ENCODE measurements around the gene NOL4.
"Not testable (repeated sequence)": the region's sequence is repeated elsewhere in the genome, so short reads cannot be mapped to it uniquely, and the experiment has no call there.

NOL4 gene

GRCh38 chr18:34224423-34225217 lies at the start of gene NOL4:
Gene NOL4 (minus strand): TSS chr18:34224913. CDS start chr18:34223253, 1,660 bp downstream.
- no peak for DNase-seq (ENCODE audit: low read depth in 2 of 2, low spot score in 1 of 2)

DNA sequence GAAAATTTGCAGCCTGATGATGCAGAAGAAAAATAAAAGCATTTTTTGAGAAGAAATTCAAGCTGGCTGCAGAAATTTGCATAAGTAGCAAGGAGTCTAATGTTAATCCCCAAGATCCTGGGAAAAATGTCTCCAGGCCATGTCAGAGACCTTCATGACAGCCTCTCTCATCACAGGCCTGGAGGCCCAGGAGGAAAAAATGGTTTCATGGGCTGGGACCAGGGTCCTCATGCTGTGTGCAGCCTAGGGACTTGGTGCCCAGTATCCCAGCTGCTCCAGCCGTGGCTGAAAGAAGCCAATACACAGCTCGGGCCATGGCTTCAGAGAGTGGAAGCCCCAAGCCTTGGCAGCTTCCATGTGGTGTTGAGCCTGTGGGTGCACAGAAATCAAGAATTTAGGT lies 41.3 kb upstream of the NOL4 start:
- DNase-seq (ENCODE audit: low read depth in 2 of 2, low spot score in 1 of 2), result not testable (repeated sequence)

GRCh38 chr18:34261865-34262780 lies 37.4 kb upstream of the NOL4 start:
- no peak for DNase-seq (ENCODE audit: low read depth in 2 of 2, low spot score in 1 of 2)

DNA sequence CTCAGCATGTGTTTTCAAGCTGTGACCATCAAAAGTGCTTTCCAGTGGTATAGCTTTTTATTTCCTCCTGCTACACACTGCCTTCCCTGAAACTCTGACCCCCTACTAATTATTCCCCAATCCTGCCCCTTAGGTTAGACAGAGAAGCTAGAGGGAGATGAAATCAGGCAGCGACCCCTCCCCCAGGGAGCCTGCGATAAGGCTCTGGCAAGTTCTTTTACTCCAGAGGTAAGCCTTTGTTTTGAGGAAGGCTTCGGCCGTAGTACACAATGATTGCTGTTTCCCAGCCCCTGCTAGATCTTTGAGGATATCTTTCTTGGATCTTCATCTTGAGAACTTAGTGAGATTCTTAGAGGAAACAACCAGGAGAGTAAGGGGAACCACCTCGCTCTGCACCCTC lies 33.5 kb upstream of the NOL4 start:
- DNase-seq (ENCODE audit: low read depth in 2 of 2, low spot score in 1 of 2), result no peak

- no peak for DNase-seq (ENCODE audit: low read depth in 2 of 2, low spot score in 1 of 2)
Measured at GRCh38 chr18:34251919-34252318, 27.2 kb upstream of the NOL4 start.

- DNase-seq (ENCODE audit: low read depth in 2 of 2, low spot score in 1 of 2), result no peak
Measured at GRCh38 chr18:34248727-34249126, 24.0 kb upstream of the NOL4 start.

GRCh38 chr18:34242739-34243138 lies 18.0 kb upstream of the NOL4 start:
- DNase-seq (ENCODE audit: low read depth in 2 of 2, low spot score in 1 of 2), result no peak

DNA sequence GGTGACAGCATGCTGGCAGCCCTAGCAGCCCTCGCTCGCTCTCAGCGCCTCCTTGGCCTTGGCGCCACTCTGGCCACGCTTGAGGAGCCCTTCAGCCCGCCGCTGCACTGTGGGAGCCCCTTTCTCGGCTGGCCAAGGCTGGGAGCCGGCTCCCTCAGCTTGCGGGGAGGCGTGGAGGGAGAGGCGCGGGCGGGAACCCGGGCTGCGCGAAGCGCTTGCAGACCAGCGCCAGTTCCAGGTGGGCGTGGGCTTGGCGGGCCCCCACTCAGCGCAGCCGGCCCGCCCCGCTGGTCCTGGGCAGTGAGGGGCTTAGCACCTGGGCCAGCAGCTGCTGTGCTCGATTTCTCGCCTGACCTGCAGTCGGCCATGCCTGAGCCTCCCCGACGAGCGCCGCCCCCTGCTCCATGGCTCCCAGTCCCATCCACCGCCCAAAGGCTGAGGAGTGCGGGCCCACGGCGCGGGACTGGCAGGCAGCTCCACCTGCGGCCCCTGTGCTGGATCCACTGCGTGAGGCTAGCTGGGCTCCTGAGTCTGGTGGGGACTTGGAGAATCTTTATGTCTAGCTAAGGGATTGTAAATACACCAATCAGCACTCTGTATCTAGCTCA lies 9.2 kb upstream of the NOL4 start:
- not testable (repeated sequence) for DNase-seq (ENCODE audit: low read depth in 2 of 2, low spot score in 1 of 2)

GRCh38 chr18:34225218-34225553 lies 473 bp upstream of the NOL4 start:
- DNase-seq (ENCODE audit: low read depth in 2 of 2, low spot score in 1 of 2), result no peak

GRCh38 chr18:34223893-34224422 lies 755 bp downstream of the NOL4 start:
- DNase-seq (ENCODE audit: low read depth in 2 of 2, low spot score in 1 of 2), result no peak

- DNase-seq (ENCODE audit: low read depth in 2 of 2, low spot score in 1 of 2), result no peak
Measured at GRCh38 chr18:34223164-34223892, 1.4 kb downstream of the NOL4 start.

DNA sequence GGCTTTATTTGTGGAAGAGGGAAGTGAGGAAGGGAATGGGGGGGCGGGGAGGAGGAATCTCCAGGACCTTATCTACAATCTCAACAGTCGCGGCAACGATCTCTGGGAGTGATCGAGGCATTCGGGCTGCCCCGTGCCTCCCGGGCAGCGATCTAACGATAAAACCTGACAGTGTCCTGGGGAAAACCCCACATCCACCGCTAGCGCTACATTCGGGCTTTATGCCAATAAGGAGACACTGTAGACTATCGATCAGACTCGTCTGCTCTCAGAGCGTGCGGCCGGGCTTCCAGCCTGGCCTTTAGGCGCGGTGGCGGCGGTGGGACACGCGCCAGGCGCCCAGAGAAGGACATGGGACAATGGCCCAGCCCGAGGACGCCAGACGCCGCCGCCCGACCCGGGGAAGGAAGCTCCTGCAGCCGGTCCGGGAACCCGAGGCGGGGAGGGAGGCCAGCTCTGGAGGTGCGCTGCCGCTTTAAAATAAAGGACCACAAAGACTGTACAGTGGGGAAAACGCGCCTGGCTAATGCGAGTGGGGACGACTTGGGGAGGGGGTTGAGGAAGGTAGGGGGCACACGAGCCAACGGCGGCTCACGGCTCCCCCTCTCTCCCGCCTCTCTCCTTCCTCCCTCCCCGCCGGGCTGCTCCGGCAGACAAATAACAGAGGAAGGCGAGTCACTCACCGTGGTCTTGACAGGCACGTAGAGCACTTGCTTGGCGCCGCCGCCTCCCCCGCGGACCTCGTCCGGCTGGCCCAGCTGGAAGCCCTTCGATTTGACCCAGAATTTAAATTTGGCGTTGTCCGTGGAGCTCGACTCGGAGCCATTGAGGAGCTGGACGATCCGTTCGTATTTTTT lies 2.2 kb downstream of the NOL4 start:
- DNase-seq (ENCODE audit: low read depth in 2 of 2, low spot score in 1 of 2), result no peak

DNA sequence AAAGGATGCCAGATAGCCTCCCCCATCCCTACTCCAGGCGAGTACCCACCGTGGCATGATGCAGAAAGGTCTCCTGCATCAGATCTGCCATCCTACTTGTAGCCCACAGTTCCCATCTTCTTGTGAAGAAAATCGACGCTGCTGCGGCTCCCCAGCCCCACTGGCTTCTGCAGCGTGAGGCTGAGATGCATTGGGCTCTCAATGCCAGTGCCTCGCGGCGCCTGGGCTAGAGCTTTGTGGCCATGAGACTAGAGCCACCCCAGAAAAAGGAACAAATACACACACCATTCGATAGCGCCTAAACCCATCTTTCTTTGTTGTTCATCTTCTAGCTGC lies 2.8 kb downstream of the NOL4 start:
- DNase-seq (ENCODE audit: low read depth in 2 of 2, low spot score in 1 of 2), result no peak

- DNase-seq (ENCODE audit: low read depth in 2 of 2, low spot score in 1 of 2), result no peak
Measured at GRCh38 chr18:34220081-34220815, 4.5 kb downstream of the NOL4 start.

DNA sequence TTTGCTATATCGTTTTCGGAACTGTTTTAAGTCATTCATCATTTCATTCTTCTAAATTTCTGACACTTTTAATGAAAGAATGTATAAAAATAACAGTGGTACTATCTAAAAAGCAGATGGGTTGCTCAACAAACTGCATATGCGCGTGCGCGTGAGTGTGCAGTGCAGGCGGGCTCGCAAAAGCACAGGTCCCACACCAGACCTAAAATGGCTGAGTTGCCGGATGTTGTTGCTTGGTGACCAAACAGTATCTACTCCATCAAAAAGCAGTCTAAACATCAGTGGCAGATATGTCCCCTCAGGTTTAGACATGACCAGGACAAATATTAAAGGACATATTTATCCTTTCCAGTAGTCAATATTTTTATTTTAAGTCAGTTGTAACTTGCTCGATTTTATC lies 5.1 kb downstream of the NOL4 start:
- DNase-seq (ENCODE audit: low read depth in 2 of 2, low spot score in 1 of 2), result no peak

DNA sequence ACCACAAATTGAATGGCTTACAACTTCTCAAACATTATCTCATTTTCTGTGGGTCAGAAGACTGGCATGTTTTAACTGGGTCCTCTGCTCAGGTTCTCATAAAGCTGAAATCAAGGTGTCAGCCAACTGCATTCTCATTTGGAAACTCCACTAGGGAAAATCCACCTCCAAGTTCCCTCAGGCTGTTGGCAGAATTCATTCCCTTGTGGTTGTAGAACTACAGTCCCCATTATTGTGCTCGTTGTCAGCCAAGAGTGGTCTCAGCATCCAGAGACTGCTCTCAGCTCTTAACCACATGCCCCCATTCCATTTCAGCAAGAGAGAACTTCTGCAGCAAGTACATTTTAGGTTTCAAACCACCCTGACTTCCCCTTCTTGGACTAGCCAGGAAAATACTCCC lies 12.2 kb downstream of the NOL4 start:
- DNase-seq (ENCODE audit: low read depth in 2 of 2, low spot score in 1 of 2), result no peak

- no peak for DNase-seq (ENCODE audit: low read depth in 2 of 2, low spot score in 1 of 2)
Measured at GRCh38 chr18:34207344-34207851, 17.3 kb downstream of the NOL4 start.

GRCh38 chr18:34203866-34204265 lies 20.8 kb downstream of the NOL4 start:
- DNase-seq (ENCODE audit: low read depth in 2 of 2, low spot score in 1 of 2), result no peak

- no peak for DNase-seq (ENCODE audit: low read depth in 2 of 2, low spot score in 1 of 2)
Measured at GRCh38 chr18:34196256-34196655, 28.5 kb downstream of the NOL4 start.
